Glutamatergic neuron (in vitro differentiated cells): ENCODE data around the gene MEN1. TPM values are rescaled to one million over a fixed set of nuclear protein-coding genes. Genes with fewer than 3 reads are reported as not detected.

Experiments used
- DNase-seq: peaks from one replicate; pipeline ENCODE4 v3.0.0; 2022
- H3K27ac Mint-ChIP-seq: one replicate; pipeline ENCODE4 v1.8.0; 2020; ENCODE audit warnings: mild to moderate bottlenecking, mixed read lengths, inconsistent platforms; ENCODE audit not compliant: unreplicated experiment
- H3K27me3 Mint-ChIP-seq: one replicate; pipeline ENCODE4 v1.8.0; 2020; ENCODE audit warnings: mild to moderate bottlenecking, moderate library complexity, mixed read lengths, inconsistent platforms; ENCODE audit not compliant: unreplicated experiment
- H3K36me3 Mint-ChIP-seq: one replicate; pipeline ENCODE4 v1.8.0; 2020; ENCODE audit warnings: mild to moderate bottlenecking, mixed read lengths, inconsistent platforms; ENCODE audit not compliant: unreplicated experiment
- H3K4me1 Mint-ChIP-seq: one replicate; pipeline ENCODE4 v1.8.0; 2020; ENCODE audit warnings: mild to moderate bottlenecking, low read depth, mixed read lengths, inconsistent platforms; ENCODE audit not compliant: unreplicated experiment
- H3K4me3 Mint-ChIP-seq: one replicate; pipeline ENCODE4 v1.8.0; 2020; ENCODE audit warnings: mild to moderate bottlenecking, mixed read lengths, inconsistent platforms; ENCODE audit not compliant: unreplicated experiment
- H3K9me3 Mint-ChIP-seq: one replicate; pipeline ENCODE4 v1.8.0; 2020; ENCODE audit warnings: mild to moderate bottlenecking, moderate library complexity, mixed read lengths, inconsistent platforms; ENCODE audit not compliant: unreplicated experiment
- CTCF ChIP-seq: fragments of 200-600 bp; sonication (generic); IDR thresholded peaks from one replicate; pipeline ENCODE4 v1.5.0; 2021; ENCODE audit not compliant: partially characterized antibody, unreplicated experiment
- total RNA-seq: library from RNA; stranded (reverse); fragmentation: NEBNext Ultra II Directional; extraction: Animal tissue kit (Norgen Biotek cat#: 25700); gene quantifications from one replicate; pipeline ENCODE4 v1.2.1, GENCODE V29; 2021; ENCODE audit not compliant: unreplicated experiment

Gene MEN1
- total RNA-seq, 1 donor from 2014 or later = 39.7 TPM

- peaks cover 12% of the 10 kb centered on the region for H3K27me3 Mint-ChIP-seq
- H3K36me3 Mint-ChIP-seq = no peaks in the 10 kb centered on the region
- H3K4me3 Mint-ChIP-seq = peak within 1 kb of the TSS; percentile 95
- H3K27ac Mint-ChIP-seq = peak within 1 kb of the TSS; percentile 92
- DNase-seq = peak; percentile 98
- peaks cover 11% of the 10 kb centered on the region for H3K9me3 Mint-ChIP-seq
- H3K4me1 Mint-ChIP-seq = peaks cover 20% of the 10 kb centered on the region
- TF ChIP-seq CTCF = no peak
These were observed 31.7 kb downstream of the MEN1 start, which contains the start of gene SF1 for GRCh38 chr11:64778473-64779298. SF1 (minus strand) TSS chr11:64778542; CDS start chr11:64778392, 150 bp downstream.

- no peaks in the 10 kb centered on the region for H3K36me3 Mint-ChIP-seq
- peaks cover 12% of the 10 kb centered on the region for H3K27me3 Mint-ChIP-seq
- peaks cover 11% of the 10 kb centered on the region for H3K9me3 Mint-ChIP-seq
- DNase-seq = no peak
- TF ChIP-seq CTCF = no peak
- H3K4me3 Mint-ChIP-seq = no peak overlapping the region
- no peak overlapping the region for H3K27ac Mint-ChIP-seq
- H3K4me1 Mint-ChIP-seq = peaks cover 20% of the 10 kb centered on the region
These were observed 32.2 kb downstream of the MEN1 start for GRCh38 chr11:64778223-64778472.

GRCh38 chr11:64777449-64778222, 32.7 kb downstream of the MEN1 start:
- H3K4me1 Mint-ChIP-seq = peaks cover 20% of the 10 kb centered on the region

GRCh38 chr11:64776875-64777274, 33.5 kb downstream of the MEN1 start:
- Mint-ChIP-seq H3K27ac (peak overlapping the region; percentile 80), H3K27me3 (peaks cover 12% of the 10 kb centered on the region), H3K4me1 (peaks cover 21% of the 10 kb centered on the region), H3K36me3 (no peaks in the 10 kb centered on the region), H3K4me3 (peak overlapping the region; percentile 95), H3K9me3 (peaks cover 11% of the 10 kb centered on the region)
- DNase-seq = no peak
- no peak for TF ChIP-seq CTCF

More at GRCh38 chr11:64777449-64778222, 32.7 kb downstream of the MEN1 start:
- peak overlapping the region; percentile 95 for H3K4me3 Mint-ChIP-seq
- H3K27ac Mint-ChIP-seq = peak overlapping the region; percentile 80
- H3K27me3 Mint-ChIP-seq = peaks cover 12% of the 10 kb centered on the region
- H3K36me3 Mint-ChIP-seq = no peaks in the 10 kb centered on the region
- peak; percentile 84 for DNase-seq
- H3K9me3 Mint-ChIP-seq = peaks cover 11% of the 10 kb centered on the region
- TF ChIP-seq CTCF = no peak

GRCh38 chr11:64776425-64776824, 33.9 kb downstream of the MEN1 start:
- H3K4me3 Mint-ChIP-seq = peak overlapping the region; percentile 95
- peaks cover 12% of the 10 kb centered on the region for H3K27me3 Mint-ChIP-seq
- TF ChIP-seq CTCF = no peak
- H3K9me3 Mint-ChIP-seq = peaks cover 11% of the 10 kb centered on the region
- H3K36me3 Mint-ChIP-seq = no peaks in the 10 kb centered on the region
- H3K27ac Mint-ChIP-seq = peak overlapping the region; percentile 80
- peaks cover 22% of the 10 kb centered on the region for H3K4me1 Mint-ChIP-seq
- no peak for DNase-seq
